Measurements from ENCODE around the gene TBC1D2B. TPM values are rescaled to one million over a fixed set of nuclear protein-coding genes. Genes with fewer than 3 reads are reported as not detected.

Gene TBC1D2B
- total RNA-seq, 1 experiment from 2014 or later: 17.6 TPM

- Mint-ChIP-seq H3K27me3 (ENCODE audit: low read depth) (no peaks in the 10 kb centered on the region), H3K4me3 (no peak overlapping the region), H3K27ac (no peak overlapping the region), H3K36me3 (ENCODE audit: insufficient read depth in 1 of 3, low read depth in 3 of 3) (peaks cover 0 to 14% (median 7%) of the 10 kb centered on the region in 3 experiments; a peak in 4 of 7 replicates), H3K4me1 (peaks cover 7 to 9% of the 10 kb centered on the region in 2 experiments), H3K9me3 (no peaks in the 10 kb centered on the region)
- WGBS (ENCODE audit: extremely low coverage, insufficient read length, low lambda C conversion rate): no CpG with 5 or more reads among the region's 3 CpGs
- Histone ChIP-seq H3K14ac (ENCODE audit: insufficient read depth, low read length) (no peak overlapping the region), H2BK15ac (ENCODE audit: low read depth, low read length) (no peak overlapping the region), H2AFZ (ENCODE audit: low read length) (no peak overlapping the region), H3K56ac (ENCODE audit: insufficient read length, low read depth, low read length) (no peak overlapping the region), H3K9ac (ENCODE audit: extremely low read depth, insufficient read length, low read length) (no peak overlapping the region), H4K91ac (ENCODE audit: insufficient read length, low read depth, low read length) (no peak overlapping the region), H3K23ac (ENCODE audit: insufficient read length, low read depth, low read length) (no peak overlapping the region), H3T11ph (ENCODE audit: low read length) (no peak overlapping the region), H4K8ac (replicated peaks; ENCODE audit: insufficient read length, low read depth, low read length) (no peak overlapping the region), H3K27me3 (ENCODE audit: insufficient read depth, low read length) (no peaks in the 10 kb centered on the region), H3K9me3 (ENCODE audit: control insufficient read depth, low read depth, low read length) (no peaks in the 10 kb centered on the region), H3K4ac (ENCODE audit: low read depth, low read length) (no peak overlapping the region), H2BK20ac (ENCODE audit: low read depth, low read length, poor library complexity, severe bottlenecking) (no peak overlapping the region), H4K20me1 (ENCODE audit: control insufficient read depth, insufficient read depth, insufficient read length) (no peaks in the 10 kb centered on the region), H2BK12ac (ENCODE audit: insufficient read length, low read depth, low read length) (no peak overlapping the region), H2BK120ac (ENCODE audit: low read depth, low read length, poor library complexity, severe bottlenecking) (no peak overlapping the region), H3K23me2 (ENCODE audit: insufficient read length, low read depth, low read length, poor library complexity, severe bottlenecking) (no peaks in the 10 kb centered on the region), H3K4me1 (ENCODE audit: insufficient read depth, low read length) (no peaks in the 10 kb centered on the region), H2BK5ac (ENCODE audit: insufficient read length, low read length) (no peak overlapping the region), H2AK5ac (ENCODE audit: insufficient read length, low read length) (no peak overlapping the region), H3K79me2 (ENCODE audit: insufficient read depth, low read length) (no peaks in the 10 kb centered on the region), H4K5ac (ENCODE audit: insufficient read length, low read depth, low read length) (no peak overlapping the region), H3K4me2 (ENCODE audit: insufficient read depth, insufficient read length, low read length) (no peak overlapping the region), H3K79me1 (ENCODE audit: insufficient read depth, low read depth, low read length, poor library complexity, severe bottlenecking) (no peaks in the 10 kb centered on the region), H3K18ac (ENCODE audit: insufficient read length, low read depth, low read length) (no peak overlapping the region), H3K27ac (ENCODE audit: insufficient read length, low read depth, low read length) (no peak overlapping the region)
- TF ChIP-seq CTCF (conservative IDR thresholded peaks at IDR 0.05): no peak
- no peak for DNase-seq
These were observed 35.6 kb downstream of the TBC1D2B start for GRCh38 chr15:78041946-78042345.

All from H9 (cell line).